AG10803 (cell line): Measurements from ENCODE around the gene GATA5.

Experiments
- DNase-seq: peaks from one replicate; pipeline ENCODE4 v3.0.0; 2010; ENCODE audit warnings: low read depth
- H3K4me3 ChIP-seq: 2 replicates; pipeline ENCODE4 v1.5.1; 2011; ENCODE audit warnings: mild to moderate bottlenecking, low read length, control low read depth
- TF ChIP-seq, protein P1 (sequence below): conservative IDR thresholded peaks from 2 replicates; pipeline ENCODE4 v1.5.1; 2011; ENCODE audit warnings: mild to moderate bottlenecking, low read length, control low read depth, inconsistent platforms

The GATA5 gene

DNA sequence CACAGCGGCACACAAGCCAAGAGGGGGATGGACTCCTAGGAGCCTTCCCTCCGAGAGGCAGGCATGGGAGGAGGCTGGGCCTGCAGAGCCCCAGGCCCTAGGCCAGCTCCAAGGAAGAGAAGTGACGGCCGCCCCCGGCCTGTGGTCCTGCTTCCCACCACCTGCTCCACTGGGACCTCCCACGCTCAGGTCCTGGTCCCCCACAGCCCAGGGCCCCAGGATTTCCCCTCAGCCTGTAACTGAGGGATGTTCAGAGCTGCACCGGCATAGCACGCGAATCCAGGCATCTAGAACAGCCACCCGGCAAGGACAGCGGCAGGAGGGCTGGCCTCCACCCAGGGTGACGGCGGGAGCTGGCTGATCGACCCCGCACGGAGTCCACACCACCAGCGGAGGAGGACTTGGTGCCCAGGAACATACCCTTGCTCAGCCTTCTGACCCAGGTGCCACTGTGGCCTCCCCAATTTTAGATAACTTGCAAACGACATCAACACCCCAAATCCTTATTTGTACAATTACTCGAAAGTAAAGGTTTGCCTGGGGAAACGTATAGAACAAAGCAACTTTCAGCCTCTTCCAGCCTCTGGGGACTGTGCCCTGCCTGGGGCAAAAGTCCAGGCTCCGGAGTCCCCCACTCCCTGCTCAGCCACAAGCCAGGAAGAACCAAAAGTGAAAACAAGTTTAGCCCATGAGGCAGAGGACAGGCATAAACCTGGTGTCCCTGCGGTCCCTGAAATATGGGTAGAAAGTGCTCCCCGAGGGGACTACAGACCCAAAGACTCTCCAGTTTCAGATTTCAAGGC is 3.5 kb downstream of the GATA5 start:
- TF ChIP-seq, protein P1, sequence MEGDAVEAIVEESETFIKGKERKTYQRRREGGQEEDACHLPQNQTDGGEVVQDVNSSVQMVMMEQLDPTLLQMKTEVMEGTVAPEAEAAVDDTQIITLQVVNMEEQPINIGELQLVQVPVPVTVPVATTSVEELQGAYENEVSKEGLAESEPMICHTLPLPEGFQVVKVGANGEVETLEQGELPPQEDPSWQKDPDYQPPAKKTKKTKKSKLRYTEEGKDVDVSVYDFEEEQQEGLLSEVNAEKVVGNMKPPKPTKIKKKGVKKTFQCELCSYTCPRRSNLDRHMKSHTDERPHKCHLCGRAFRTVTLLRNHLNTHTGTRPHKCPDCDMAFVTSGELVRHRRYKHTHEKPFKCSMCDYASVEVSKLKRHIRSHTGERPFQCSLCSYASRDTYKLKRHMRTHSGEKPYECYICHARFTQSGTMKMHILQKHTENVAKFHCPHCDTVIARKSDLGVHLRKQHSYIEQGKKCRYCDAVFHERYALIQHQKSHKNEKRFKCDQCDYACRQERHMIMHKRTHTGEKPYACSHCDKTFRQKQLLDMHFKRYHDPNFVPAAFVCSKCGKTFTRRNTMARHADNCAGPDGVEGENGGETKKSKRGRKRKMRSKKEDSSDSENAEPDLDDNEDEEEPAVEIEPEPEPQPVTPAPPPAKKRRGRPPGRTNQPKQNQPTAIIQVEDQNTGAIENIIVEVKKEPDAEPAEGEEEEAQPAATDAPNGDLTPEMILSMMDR = no peak
- no peak overlapping the region for H3K4me3 ChIP-seq

DNA sequence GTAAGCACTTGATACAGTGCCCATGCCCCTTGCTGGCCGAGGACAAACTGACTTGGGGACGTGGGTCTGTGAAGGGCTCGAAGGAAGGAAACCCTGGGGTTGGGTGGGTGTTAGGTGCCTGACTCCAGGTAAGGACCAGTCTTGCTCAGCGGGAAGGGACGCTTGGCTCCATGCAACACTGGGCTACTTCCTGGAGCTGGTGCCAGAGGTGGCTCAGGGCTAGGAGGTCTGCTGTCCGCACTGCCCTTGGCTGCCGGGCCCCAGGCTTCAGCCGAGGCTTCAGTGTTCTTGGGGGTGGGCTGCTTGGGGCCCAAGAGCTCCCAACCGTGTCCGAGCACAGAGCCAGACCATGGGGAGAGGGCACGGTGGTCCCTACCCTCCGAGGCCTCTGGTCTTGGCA is 5.3 kb downstream of the GATA5 start:
- DNase-seq = no peak
- TF ChIP-seq, protein P1 = no peak
- H3K4me3 ChIP-seq = no peak overlapping the region

More for the DNA sequence above, 3.5 kb downstream of the GATA5 start:
- DNase-seq = no peak

DNA sequence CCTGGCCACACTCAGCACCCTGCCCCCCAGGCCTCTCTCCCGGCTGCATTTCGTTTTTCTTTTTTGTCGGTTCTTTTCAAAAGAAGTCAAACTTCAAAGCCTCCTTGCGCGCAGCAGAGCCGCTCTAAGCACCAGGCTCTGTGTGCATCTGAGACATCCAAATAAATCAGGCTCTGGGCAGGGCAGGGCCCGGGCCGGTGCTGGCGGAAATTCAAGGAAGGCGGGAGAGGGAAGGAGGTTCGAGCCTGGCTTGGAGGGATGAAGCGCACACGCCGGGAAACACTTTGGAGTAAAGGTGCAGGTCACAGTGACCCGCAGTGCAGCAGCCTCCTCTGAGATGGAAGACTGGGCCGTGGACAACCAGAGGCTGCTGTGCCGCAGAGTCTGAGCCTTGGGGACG is 5.8 kb downstream of the GATA5 start:
- H3K4me3 ChIP-seq = no peak overlapping the region
- no peak for DNase-seq

DNA sequence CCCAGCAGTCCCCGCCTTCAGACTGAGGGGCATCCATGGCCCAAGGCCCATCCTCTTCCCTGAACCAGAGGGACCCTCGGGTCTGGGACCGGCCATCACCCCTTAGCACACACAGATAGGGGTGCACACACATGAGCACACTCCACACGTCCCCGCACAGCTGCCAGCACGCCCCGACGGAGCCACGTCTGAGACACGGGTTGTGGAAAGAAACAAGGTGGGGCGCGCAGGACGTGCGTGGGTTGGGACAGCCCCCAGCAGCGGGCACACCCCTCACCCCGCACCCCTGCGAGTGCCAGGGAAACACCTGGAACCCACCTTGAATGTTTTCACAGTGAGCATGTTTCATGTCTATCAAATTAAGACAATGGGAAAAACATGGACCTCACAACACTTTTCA is 6.4 kb downstream of the GATA5 start:
- TF ChIP-seq, protein P1 = no peak

More for the DNA sequence above, 5.8 kb downstream of the GATA5 start:
- TF ChIP-seq, protein P1 = no peak

DNA sequence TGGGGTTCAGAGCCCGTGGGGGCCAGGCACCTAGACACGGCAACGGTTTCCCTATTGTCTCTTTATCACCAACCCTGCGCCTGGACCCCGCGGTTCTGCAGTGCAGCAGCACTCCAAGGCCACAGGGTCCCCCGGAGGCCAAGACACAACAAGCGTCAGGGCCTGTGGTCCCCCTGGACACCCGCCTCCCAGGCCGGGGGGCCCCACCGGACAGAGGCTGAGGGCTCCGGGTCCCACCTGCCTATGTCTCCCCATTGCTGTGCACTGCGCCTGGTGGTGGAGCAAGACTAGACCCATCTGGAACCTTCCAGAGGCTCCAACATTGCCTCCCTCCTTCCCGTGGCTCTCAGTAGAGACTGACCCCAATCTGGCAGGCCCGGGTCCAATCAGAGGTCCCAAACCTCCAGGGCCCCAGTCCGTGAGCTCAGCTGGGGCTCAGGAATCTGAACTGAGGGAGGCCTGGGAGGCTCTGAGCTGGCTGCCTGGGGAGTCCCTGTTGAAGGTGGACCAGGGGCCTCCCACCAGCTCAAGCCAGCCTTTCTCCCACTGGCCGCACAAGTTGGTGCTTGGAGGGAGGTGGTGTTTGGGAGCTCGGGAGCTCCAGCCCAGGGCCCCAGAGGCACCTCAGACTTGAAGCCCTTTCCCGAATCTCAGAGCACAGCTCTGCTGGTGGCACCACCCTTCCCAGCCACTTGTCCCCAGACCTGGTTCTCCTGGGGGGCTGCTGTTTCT is 8.8 kb downstream of the GATA5 start:
- no peak for DNase-seq
- TF ChIP-seq, protein P1 = no peak
- H3K4me3 ChIP-seq = no peak overlapping the region

More for the DNA sequence above, 6.4 kb downstream of the GATA5 start:
- H3K4me3 ChIP-seq = no peak overlapping the region
- no peak for DNase-seq

DNA sequence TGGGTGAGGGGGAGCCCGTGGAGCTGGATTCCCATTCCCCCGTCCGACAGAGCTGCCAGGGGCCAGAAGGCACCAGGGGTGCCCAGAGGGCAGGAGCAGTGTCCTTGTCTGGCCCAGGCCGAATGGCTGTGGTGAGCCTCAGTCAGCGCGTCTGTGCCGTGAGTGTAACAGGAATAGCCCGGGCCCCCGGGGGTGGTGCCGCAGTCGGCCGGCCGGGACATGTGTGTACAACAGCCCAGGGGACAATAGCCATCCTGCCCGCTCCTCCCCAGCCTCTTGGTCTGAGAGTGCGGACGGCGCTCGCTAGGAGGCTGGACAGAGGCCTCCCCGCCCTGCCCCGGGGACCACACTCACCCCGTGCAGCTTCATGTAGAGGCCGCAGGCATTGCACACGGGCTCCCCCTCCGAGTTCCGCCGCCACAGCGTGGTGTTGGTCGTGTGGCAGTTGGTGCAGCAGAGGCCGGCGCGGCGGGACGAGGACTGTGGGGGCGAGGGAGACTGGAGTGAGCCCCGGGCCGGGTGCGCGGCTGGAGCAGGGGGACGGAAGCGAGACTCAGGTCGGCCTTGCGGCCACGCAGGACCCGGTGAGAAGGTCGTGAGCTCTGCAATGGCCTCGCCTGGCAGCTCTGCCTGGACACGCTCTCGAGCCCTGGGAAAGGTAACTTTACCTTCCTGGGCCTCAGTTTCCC is 9.6 kb downstream of the GATA5 start:
- H3K4me3 ChIP-seq = no peak overlapping the region
- TF ChIP-seq, protein P1 = no peak

More for the DNA sequence above, 9.6 kb downstream of the GATA5 start:
- no peak for DNase-seq
